Vagina (tissue), 2 donors: ENCODE measurements around the gene TMEM213. TPM values are rescaled to one million over a fixed set of nuclear protein-coding genes. Genes with fewer than 3 reads are reported as not detected.

ENCODE experiments used
- DNase-seq, 2 donors: peaks; one replicate each; pipeline ENCODE4 v3.0.0-alpha.2; 2017; ENCODE audit errors: extremely low spot score in 2 of 2
- H3K27ac ChIP-seq: fragments of 200-600 bp; sonication (generic); one replicate; pipeline ENCODE4 v1.5.1; 2019
- H3K27me3 ChIP-seq: fragments of 200-600 bp; sonication (generic); one replicate; pipeline ENCODE4 v1.5.1; 2019
- H3K36me3 ChIP-seq, 2 donors: fragments of 200-600 bp; sonication (generic); one replicate each; pipeline ENCODE4 v1.5.1; 2017 to 2019
- H3K4me1 ChIP-seq: fragments of 200-600 bp; sonication (generic); one replicate; pipeline ENCODE4 v1.5.1; 2019
- H3K4me3 ChIP-seq, 2 donors: fragments of 200-600 bp; sonication (generic); 1 replicate in 1 of 2; 2 replicates in 1 of 2; pipeline ENCODE4 v1.5.1; 2016 to 2019
- H3K9me3 ChIP-seq: fragments of 200-600 bp; sonication (generic); one replicate; pipeline ENCODE4 v1.5.1; 2019
- POLR2A ChIP-seq, 2 donors: fragments of 450-650 bp; IDR thresholded peaks; one replicate each; pipeline ENCODE4 v1.6.1; 2017; ENCODE audit warnings: antibody characterized with exemption in 2 of 2, mild to moderate bottlenecking in 2 of 2, moderate library complexity in 2 of 2
- POLR2AphosphoS5 ChIP-seq, 2 donors: sonication (generic); formaldehyde crosslinking; IDR thresholded peaks; one replicate each; pipeline ENCODE4 v1.9.0; 2017; ENCODE audit warnings: antibody characterized with exemption in 2 of 2, mild to moderate bottlenecking in 2 of 2, low read depth in 1 of 2; ENCODE audit not compliant: insufficient read depth in 1 of 2
- intact Hi-C: fragments of 100-400 bp; cut with DNase I; formaldehyde crosslinking; loops from one replicate; pipeline ENCODE4 v1.15.1; 2023
- total RNA-seq: library from RNA; depleted of rRNA; stranded (reverse); fragments of >200 nt; gene quantifications from one replicate; pipeline ENCODE4 v1.2.3, GENCODE V29; 2016
- TF ChIP-seq, protein P1 (sequence below), 3 experiments: fragments of 450-650 bp in 2 of 3; fragments of 200-600 bp in 1 of 3; sonication (generic) in 1 of 3; IDR thresholded peaks; one replicate each; pipeline ENCODE4 v1.5.1; 2017 to 2019; ENCODE audit warnings: antibody characterized with exemption in 3 of 3, mild to moderate bottlenecking in 2 of 3, moderate library complexity in 2 of 3

Gene TMEM213
- total RNA-seq, 1 donor from 2014 or later: not detected

DNA sequence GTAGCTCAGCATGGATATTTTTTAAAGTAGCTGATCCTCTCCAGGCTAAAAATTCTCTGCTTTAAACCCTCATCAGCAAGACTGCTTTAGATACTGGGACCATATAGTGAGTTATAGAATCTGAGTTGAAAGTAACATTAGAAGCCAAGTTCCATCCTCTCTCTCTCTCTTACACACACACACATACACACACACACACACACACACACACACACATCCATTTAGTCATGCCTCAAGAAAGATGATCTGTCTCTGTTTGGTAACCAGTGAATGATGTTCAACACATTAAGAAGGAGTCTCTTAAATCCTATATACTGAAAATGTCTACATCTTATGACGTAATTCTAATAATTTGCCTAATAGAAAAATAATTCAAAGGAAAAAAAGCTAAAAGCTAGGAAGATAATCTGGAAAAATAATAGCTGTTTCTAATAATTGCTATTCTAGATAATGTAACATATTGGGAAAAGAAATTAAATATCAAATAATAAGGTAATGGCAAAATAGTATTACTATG is 17.1 kb downstream of the TMEM213 start:
- intact Hi-C loops: no loop called here
- Histone ChIP-seq H3K27ac (no peak overlapping the region), H3K9me3 (no peaks in the 10 kb centered on the region), H3K27me3 (no peaks in the 10 kb centered on the region), H3K4me3 (no peak overlapping the region), H3K4me1 (no peaks in the 10 kb centered on the region), H3K36me3 (no peaks in the 10 kb centered on the region)
- no peak for DNase-seq
- no peak for TF ChIP-seq POLR2AphosphoS5 (IDR thresholded peaks at IDR 0.05; ENCODE audit: insufficient read depth in 1 of 2, low read depth in 1 of 2)

DNA sequence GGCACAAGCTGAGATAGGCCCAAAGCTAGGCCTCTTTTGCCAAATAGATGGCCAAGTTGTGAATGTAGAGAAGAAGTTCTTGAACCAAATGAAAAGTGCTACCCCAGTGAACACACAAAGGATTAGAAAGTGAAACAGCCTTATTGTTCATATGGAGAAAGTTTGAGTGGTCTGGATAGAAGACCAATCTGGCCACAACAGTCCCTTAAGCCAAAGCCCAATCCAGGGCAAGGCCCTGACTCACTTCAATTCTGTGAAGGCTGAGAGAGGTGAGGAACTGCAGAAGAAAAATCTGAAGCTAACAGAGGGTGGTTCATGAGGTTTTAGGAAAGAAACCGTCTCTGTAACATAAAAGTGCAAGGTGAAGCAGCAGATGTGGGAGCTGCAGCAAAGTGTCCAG is 18.9 kb downstream of the TMEM213 start:
- Histone ChIP-seq H3K9me3 (no peaks in the 10 kb centered on the region), H3K4me1 (no peaks in the 10 kb centered on the region), H3K4me3 (no peak overlapping the region), H3K36me3 (no peaks in the 10 kb centered on the region), H3K27ac (no peak overlapping the region), H3K27me3 (no peaks in the 10 kb centered on the region)
- TF ChIP-seq POLR2AphosphoS5 (IDR thresholded peaks at IDR 0.05; ENCODE audit: insufficient read depth in 1 of 2, low read depth in 1 of 2) (no peak), POLR2A (IDR thresholded peaks at IDR 0.05) (no peak)
- TF ChIP-seq, protein P1, sequence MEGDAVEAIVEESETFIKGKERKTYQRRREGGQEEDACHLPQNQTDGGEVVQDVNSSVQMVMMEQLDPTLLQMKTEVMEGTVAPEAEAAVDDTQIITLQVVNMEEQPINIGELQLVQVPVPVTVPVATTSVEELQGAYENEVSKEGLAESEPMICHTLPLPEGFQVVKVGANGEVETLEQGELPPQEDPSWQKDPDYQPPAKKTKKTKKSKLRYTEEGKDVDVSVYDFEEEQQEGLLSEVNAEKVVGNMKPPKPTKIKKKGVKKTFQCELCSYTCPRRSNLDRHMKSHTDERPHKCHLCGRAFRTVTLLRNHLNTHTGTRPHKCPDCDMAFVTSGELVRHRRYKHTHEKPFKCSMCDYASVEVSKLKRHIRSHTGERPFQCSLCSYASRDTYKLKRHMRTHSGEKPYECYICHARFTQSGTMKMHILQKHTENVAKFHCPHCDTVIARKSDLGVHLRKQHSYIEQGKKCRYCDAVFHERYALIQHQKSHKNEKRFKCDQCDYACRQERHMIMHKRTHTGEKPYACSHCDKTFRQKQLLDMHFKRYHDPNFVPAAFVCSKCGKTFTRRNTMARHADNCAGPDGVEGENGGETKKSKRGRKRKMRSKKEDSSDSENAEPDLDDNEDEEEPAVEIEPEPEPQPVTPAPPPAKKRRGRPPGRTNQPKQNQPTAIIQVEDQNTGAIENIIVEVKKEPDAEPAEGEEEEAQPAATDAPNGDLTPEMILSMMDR (IDR thresholded peaks at IDR 0.05): no peak
- intact Hi-C loops: no loop called here
- DNase-seq: no peak

DNA sequence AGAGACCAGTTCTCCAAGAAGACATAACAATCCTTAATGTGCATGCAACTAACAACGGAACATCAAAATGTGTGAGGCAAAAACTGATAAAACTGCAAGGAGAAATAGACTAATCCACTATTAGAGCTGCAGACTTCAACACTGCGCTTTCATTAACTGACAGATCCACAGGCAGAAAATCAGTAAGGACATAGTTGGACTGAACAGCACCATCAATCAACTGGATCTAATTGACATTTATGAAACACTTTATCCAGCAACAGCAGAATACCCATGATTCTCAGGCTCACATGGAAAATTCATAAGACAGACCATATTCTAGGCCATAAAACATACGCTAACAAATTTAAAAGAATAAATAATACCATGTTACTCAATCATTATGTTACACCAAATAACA is 21.8 kb downstream of the TMEM213 start:
- Histone ChIP-seq H3K27ac (no peak overlapping the region), H3K27me3 (no peaks in the 10 kb centered on the region), H3K9me3 (no peaks in the 10 kb centered on the region), H3K36me3 (no peaks in the 10 kb centered on the region), H3K4me3 (no peak overlapping the region), H3K4me1 (no peaks in the 10 kb centered on the region)
- intact Hi-C loops: no loop called here
- TF ChIP-seq, protein P1 (IDR thresholded peaks at IDR 0.05): no peak
- TF ChIP-seq POLR2AphosphoS5 (IDR thresholded peaks at IDR 0.05; ENCODE audit: insufficient read depth in 1 of 2, low read depth in 1 of 2) (no peak), POLR2A (IDR thresholded peaks at IDR 0.05) (no peak)
- no peak for DNase-seq

DNA sequence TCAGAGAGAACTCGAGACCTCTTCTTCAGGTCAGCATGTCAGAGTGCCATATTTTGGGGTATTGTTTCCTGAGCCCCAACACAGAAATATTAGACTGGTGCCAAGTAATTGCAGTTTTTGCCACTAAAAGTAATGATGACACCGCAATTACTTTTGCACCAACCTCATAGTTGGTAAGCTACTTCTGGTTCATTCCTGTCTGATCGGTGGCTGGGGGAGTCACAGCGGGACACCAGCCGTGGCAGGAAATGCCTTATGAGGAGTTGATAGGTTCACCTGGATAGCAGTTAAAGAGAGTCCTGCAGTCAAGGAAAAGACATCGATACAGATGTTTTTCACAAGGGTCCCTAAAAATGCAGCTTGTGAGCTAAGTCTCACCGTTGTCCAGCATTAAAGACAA is 24.1 kb downstream of the TMEM213 start:
- Histone ChIP-seq H3K27ac (no peak overlapping the region), H3K36me3 (no peaks in the 10 kb centered on the region), H3K4me1 (no peaks in the 10 kb centered on the region), H3K9me3 (no peaks in the 10 kb centered on the region), H3K27me3 (no peaks in the 10 kb centered on the region), H3K4me3 (no peak overlapping the region)
- TF ChIP-seq POLR2AphosphoS5 (IDR thresholded peaks at IDR 0.05; ENCODE audit: insufficient read depth in 1 of 2, low read depth in 1 of 2): no peak
- TF ChIP-seq POLR2A (IDR thresholded peaks at IDR 0.05): no peak
- TF ChIP-seq, protein P1 (IDR thresholded peaks at IDR 0.05): no peak
- intact Hi-C loops: no loop called here
- DNase-seq: no peak

DNA sequence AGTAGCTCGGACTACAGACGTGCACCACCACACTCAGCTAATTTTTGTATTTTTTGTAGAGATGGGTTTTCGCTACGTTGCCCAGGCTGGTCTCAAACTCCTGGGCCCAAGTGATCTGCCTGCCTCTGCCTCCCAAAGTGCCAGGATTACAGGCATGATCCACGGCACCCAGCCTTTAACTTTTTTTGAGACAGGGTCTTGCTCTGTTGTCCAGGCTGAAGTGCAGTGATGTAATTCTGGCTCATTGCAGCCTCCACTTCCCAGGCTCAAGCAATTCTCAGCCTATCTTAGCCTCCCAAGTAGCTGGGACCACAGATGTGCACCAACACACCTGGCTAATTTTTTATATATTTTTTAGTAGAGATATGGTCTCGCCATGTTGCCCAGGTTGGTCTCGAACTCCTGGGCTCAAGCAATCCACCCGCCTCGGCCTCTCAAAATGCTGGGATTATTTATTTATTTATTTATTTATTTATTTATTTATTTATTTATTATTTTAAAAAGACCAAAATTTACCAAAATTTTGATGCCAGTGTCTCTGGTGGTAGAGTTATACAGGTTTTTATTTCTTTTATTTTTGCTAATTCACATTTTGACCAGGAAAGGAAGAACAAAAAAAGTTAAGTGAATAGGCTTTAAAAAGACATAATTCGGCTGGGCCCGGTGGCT is 25.2 kb downstream of the TMEM213 start:
- intact Hi-C loops: no loop called here
- Histone ChIP-seq H3K36me3 (no peaks in the 10 kb centered on the region), H3K9me3 (no peaks in the 10 kb centered on the region), H3K4me3 (no peak overlapping the region), H3K4me1 (no peaks in the 10 kb centered on the region), H3K27ac (no peak overlapping the region), H3K27me3 (no peaks in the 10 kb centered on the region)
- TF ChIP-seq POLR2AphosphoS5 (IDR thresholded peaks at IDR 0.05; ENCODE audit: insufficient read depth in 1 of 2, low read depth in 1 of 2) (no peak), POLR2A (IDR thresholded peaks at IDR 0.05) (no peak)
- TF ChIP-seq, protein P1 (IDR thresholded peaks at IDR 0.05): no peak
- no peak for DNase-seq
